Lung (tissue), 12 donors: ENCODE data around the gene DHCR24. TPM values are rescaled to one million over a fixed set of nuclear protein-coding genes. Genes with fewer than 3 reads are reported as not detected.

Experiments used
- ATAC-seq: fragments of 200-7000 bp; cut with Tn5 transposase; one replicate; pipeline ENCODE4 v1.9.1; 2020; ENCODE audit warnings: moderate number of reproducible peaks; ENCODE audit not compliant: insufficient read depth, low FRiP score
- DNase-seq, 3 donors: peaks; one replicate each; pipeline ENCODE4 v3.0.0-alpha.2; 2013 to 2017
- H3K27ac ChIP-seq, 2 donors: one replicate each; pipeline ENCODE4 v1.5.1; 2013; ENCODE audit warnings: mild to moderate bottlenecking in 2 of 2, moderate library complexity in 2 of 2, control low read depth in 1 of 2, inconsistent platforms in 1 of 2, low read depth in 1 of 2, low read length in 1 of 2
- H3K27me3 ChIP-seq, 3 donors: one replicate each; pipeline ENCODE4 v1.5.1; 2013; ENCODE audit warnings: low read length in 2 of 3; ENCODE audit not compliant: control insufficient read depth in 3 of 3, insufficient read depth in 3 of 3
- H3K36me3 ChIP-seq, 4 donors: one replicate each; pipeline ENCODE4 v1.5.1; 2013; ENCODE audit warnings: low read length in 4 of 4, mild to moderate bottlenecking in 1 of 4, moderate library complexity in 1 of 4; ENCODE audit not compliant: control insufficient read depth in 4 of 4, insufficient read depth in 4 of 4
- H3K4me1 ChIP-seq, 5 donors: one replicate each; pipeline ENCODE4 v1.5.1; 2013; ENCODE audit warnings: low read length in 5 of 5, mild to moderate bottlenecking in 2 of 5, moderate library complexity in 1 of 5; ENCODE audit not compliant: control insufficient read depth in 5 of 5, insufficient read depth in 5 of 5
- H3K4me3 ChIP-seq: one replicate; pipeline ENCODE4 v1.5.1; 2013; ENCODE audit warnings: mild to moderate bottlenecking, control low read depth, moderate library complexity
- H3K9ac ChIP-seq, 2 donors: one replicate each; pipeline ENCODE4 v1.5.1; 2013; ENCODE audit warnings: low read length in 2 of 2, control low read depth in 1 of 2; ENCODE audit not compliant: insufficient read depth in 1 of 2
- H3K9me3 ChIP-seq, 4 donors: one replicate each; pipeline ENCODE4 v1.5.1; 2013; ENCODE audit warnings: low read length in 3 of 4, mild to moderate bottlenecking in 1 of 4, moderate library complexity in 1 of 4; ENCODE audit not compliant: control insufficient read depth in 4 of 4, insufficient read depth in 3 of 4
- CTCF ChIP-seq: IDR thresholded peaks from 2 replicates; pipeline ENCODE4 v1.5.1; 2012; ENCODE audit warnings: mild to moderate bottlenecking; ENCODE audit errors: control extremely low read depth, extremely low read depth
- WGBS, 2 donors: extraction: QIAGEN DNeasy Blood & Tissue Kit; methylation state at CpG; one replicate each; pipeline ENCODE4 v1.1.7; 2013; 5-methylcytosine and 5-hydroxymethylcytosine counted together
- polyA plus RNA-seq, 2 donors: library from polyadenylated mRNA; stranded (reverse); fragments of 200-250 nt; gene quantifications; one replicate each; pipeline ENCODE4 v1.2.1, GENCODE V29; 2013
- total RNA-seq, 2 donors: library from RNA; depleted of rRNA in 1 of 2; stranded (reverse); fragments of >200 nt in 1 of 2; gene quantifications; one replicate each; pipeline ENCODE4 v1.2.1, GENCODE V29; 2014 to 2021
- donor health status: control.
- donor health status: control.
- donor health status: Bipolar disorder and iron deficiency.
- donor health status: healthy.
- donor health status: DM: yes; HTN: yes; CAD: no.

Gene DHCR24
- total and polyA plus RNA-seq, 4 donors: 269 to 735 (median 436) TPM

- WGBS, 2 donors: 86 to 93% methylated on average over 5 of the region's 5 CpGs
- no peak for ATAC-seq
- TF ChIP-seq CTCF: no peak
- Histone ChIP-seq H3K4me3 (no peak overlapping the region), H3K27me3 (no peaks in the 10 kb centered on the region), H3K4me1 (peaks cover 0 to 6% (median 0%) of the 10 kb centered on the region in 5 donors), H3K9me3 (no peaks in the 10 kb centered on the region), H3K9ac (no peak overlapping the region), H3K36me3 (no peaks in the 10 kb centered on the region), H3K27ac (no peak overlapping the region)
- no peak for DNase-seq
These were observed 48.3 kb downstream of the DHCR24 start for GRCh38 chr1:54838565-54839180.

- peaks cover 0 to 6% (median 0%) of the 10 kb centered on the region in 5 donors for H3K4me1 ChIP-seq
- H3K4me3 ChIP-seq: no peak overlapping the region
- H3K36me3 ChIP-seq: no peaks in the 10 kb centered on the region
- no peak overlapping the region for H3K27ac ChIP-seq
- 71 to 75% methylated on average over 6 of the region's 6 CpGs for whole genome bisulfite sequencing, 2 donors
- DNase-seq: no peak
- TF ChIP-seq CTCF: no peak
- no peak overlapping the region for H3K9ac ChIP-seq
- ATAC-seq: no peak
- no peaks in the 10 kb centered on the region for H3K27me3 ChIP-seq
- H3K9me3 ChIP-seq: peaks cover 0 to 2% (median 0%) of the 10 kb centered on the region in 4 donors
These were observed 49.8 kb downstream of the DHCR24 start for GRCh38 chr1:54837002-54837853.

- Histone ChIP-seq H3K9me3 (peaks cover 0 to 2% (median 0%) of the 10 kb centered on the region in 4 donors), H3K27me3 (no peaks in the 10 kb centered on the region), H3K36me3 (no peaks in the 10 kb centered on the region), H3K4me3 (no peak overlapping the region), H3K27ac (no peak overlapping the region), H3K4me1 (peaks cover 0 to 6% (median 0%) of the 10 kb centered on the region in 5 donors), H3K9ac (no peak overlapping the region)
- WGBS, 2 donors: 87 to 90% methylated on average over 8 of the region's 8 CpGs
- DNase-seq (no peak), ATAC-seq (no peak)
- TF ChIP-seq CTCF: no peak
These were observed 50.4 kb downstream of the DHCR24 start for GRCh38 chr1:54836594-54836993.
